Measurements from ENCODE around the gene CCR9. TPM values are rescaled to one million over a fixed set of nuclear protein-coding genes. Genes with fewer than 3 reads are reported as not detected.

CCR9 gene
- total and polyA plus RNA-seq, 2 donors (not counting 1 experiment from before 2014, with no cell fraction given): not detected

- H3K27me3 ChIP-seq (ENCODE audit: control insufficient read depth, insufficient read depth, low read length): peaks cover 17% of the 10 kb centered on the region
- H3K36me3 ChIP-seq (ENCODE audit: control insufficient read depth, insufficient read depth, low read length): no peaks in the 10 kb centered on the region
- no peaks in the 10 kb centered on the region for H4K20me1 ChIP-seq (ENCODE audit: control insufficient read depth, extremely low read depth, insufficient read depth, low read length)
- H3K4me2 ChIP-seq (ENCODE audit: extremely low read depth, insufficient read depth, low read length): no peak overlapping the region
- no peak overlapping the region for H2AFZ ChIP-seq (ENCODE audit: low read length)
- H3K9me3 ChIP-seq (ENCODE audit: control insufficient read depth, insufficient read depth, low read depth, low read length): no peaks in the 10 kb centered on the region
- H3K4me1 ChIP-seq (ENCODE audit: control insufficient read depth, extremely low read depth, insufficient read depth, low read length): no peaks in the 10 kb centered on the region
- H3K9ac ChIP-seq (ENCODE audit: insufficient read depth, low read length): no peak overlapping the region
- H3K4me3 ChIP-seq (replicated peaks in 1 of 4; ENCODE audit: control extremely low read depth in 1 of 4, insufficient read depth in 1 of 4, low read depth in 3 of 4, low read length in 4 of 4): no peak overlapping the region
- no peaks in the 10 kb centered on the region for H3K79me2 ChIP-seq (ENCODE audit: control insufficient read depth, insufficient read depth, low read length)
- DNase-seq (ENCODE audit: low read depth in 2 of 2): no peak
- TF ChIP-seq CTCF (conservative IDR thresholded peaks at IDR 0.05 in 1 of 2, IDR thresholded peaks at IDR 0.05 in 1 of 2; ENCODE audit: low read depth in 1 of 2, low read length in 2 of 2): no peak
- H3K27ac ChIP-seq (ENCODE audit: insufficient read depth, low read length): no peak overlapping the region
Observed at GRCh38 chr3:45880725-45881077, 5.6 kb upstream of the CCR9 start.

GRCh38 chr3:45881078-45882022 is 5.0 kb upstream of the CCR9 start:
- peaks cover 18% of the 10 kb centered on the region for H3K27me3 ChIP-seq (ENCODE audit: control insufficient read depth, insufficient read depth, low read length)

More at GRCh38 chr3:45881078-45882022, 5.0 kb upstream of the CCR9 start:
- no peaks in the 10 kb centered on the region for H3K36me3 ChIP-seq (ENCODE audit: control insufficient read depth, insufficient read depth, low read length)
- no peak overlapping the region for H3K4me3 ChIP-seq (replicated peaks in 1 of 4; ENCODE audit: control extremely low read depth in 1 of 4, insufficient read depth in 1 of 4, low read depth in 3 of 4, low read length in 4 of 4)
- H3K9me3 ChIP-seq (ENCODE audit: control insufficient read depth, insufficient read depth, low read depth, low read length): no peaks in the 10 kb centered on the region
- no peak overlapping the region for H3K4me2 ChIP-seq (ENCODE audit: extremely low read depth, insufficient read depth, low read length)
- no peaks in the 10 kb centered on the region for H4K20me1 ChIP-seq (ENCODE audit: control insufficient read depth, extremely low read depth, insufficient read depth, low read length)
- H2AFZ ChIP-seq (ENCODE audit: low read length): no peak overlapping the region
- DNase-seq (ENCODE audit: low read depth in 2 of 2): peak in 1 of 2 donors; percentile 58
- no peaks in the 10 kb centered on the region for H3K79me2 ChIP-seq (ENCODE audit: control insufficient read depth, insufficient read depth, low read length)
- no peak for TF ChIP-seq CTCF (conservative IDR thresholded peaks at IDR 0.05 in 1 of 2, IDR thresholded peaks at IDR 0.05 in 1 of 2; ENCODE audit: low read depth in 1 of 2, low read length in 2 of 2)
- no peak for TF ChIP-seq EZH2 (IDR thresholded peaks at IDR 0.05; ENCODE audit: low read length, missing control alignments)
- no peak overlapping the region for H3K27ac ChIP-seq (ENCODE audit: insufficient read depth, low read length)
- H3K4me1 ChIP-seq (ENCODE audit: control insufficient read depth, extremely low read depth, insufficient read depth, low read length): no peaks in the 10 kb centered on the region
- no peak overlapping the region for H3K9ac ChIP-seq (ENCODE audit: insufficient read depth, low read length)

Data from fibroblast of lung (primary cell).